Colonic mucosa (tissue), 4 donors: ENCODE results near the gene KCNN1. TPM values are rescaled to one million over a fixed set of nuclear protein-coding genes. Genes with fewer than 3 reads are reported as not detected.

Experiments used
- DNase-seq: peaks from one replicate; pipeline ENCODE4 v3.0.0-alpha.2; 2020
- H3K27ac ChIP-seq: fragments of 200-600 bp; one replicate; pipeline ENCODE4 v1.8.0; 2021
- H3K27me3 ChIP-seq: fragments of 200-600 bp; one replicate; pipeline ENCODE4 v1.8.0; 2021
- H3K36me3 ChIP-seq: fragments of 200-600 bp; one replicate; pipeline ENCODE4 v1.8.0; 2021
- H3K4me1 ChIP-seq: fragments of 200-600 bp; one replicate; pipeline ENCODE4 v1.8.0; 2021; ENCODE audit warnings: mild to moderate bottlenecking
- H3K4me3 ChIP-seq: fragments of 200-600 bp; one replicate; pipeline ENCODE4 v1.8.0; 2021
- H3K9ac ChIP-seq, 2 donors: one replicate each; pipeline ENCODE4 v1.7.0; 2013; ENCODE audit warnings: control low read depth in 2 of 2, low read depth in 2 of 2, low read length in 2 of 2
- H3K9me3 ChIP-seq: fragments of 200-600 bp; one replicate; pipeline ENCODE4 v1.8.0; 2021
- CTCF ChIP-seq: fragments of 200-600 bp; IDR thresholded peaks from one replicate; pipeline ENCODE4 v1.8.0; 2022; ENCODE audit warnings: antibody characterized with exemption, mild to moderate bottlenecking
- intact Hi-C: fragments of 100-400 bp; cut with DNase I; formaldehyde crosslinking; loops from one replicate; pipeline ENCODE4 v1.14.1; 2022
- total RNA-seq, 2 donors: library from RNA; stranded (reverse); fragmentation: NEBNext Ultra II Directional in 1 of 2; extraction: Animal tissue kit (Norgen Biotek cat#: 25700) in 1 of 2; gene quantifications; one replicate each; pipeline ENCODE4 v1.2.1, GENCODE V29; 2021
- donor health status: healthy.
- donor health status: DM: no; HTN: no; CAD: no.
- donor health status: DM: no; HTN: no; CAD: no.

KCNN1 gene
- total RNA-seq, 2 donors from 2014 or later, result not detected

GRCh38 chr19:17949956-17950309, 17.0 kb upstream of the KCNN1 start:
- no peak for TF ChIP-seq CTCF
- intact Hi-C loops, result no loop called here
- Histone ChIP-seq H3K27ac (no peak overlapping the region), H3K9ac (no peak overlapping the region), H3K27me3 (peaks cover 60% of the 10 kb centered on the region), H3K4me3 (no peak overlapping the region), H3K9me3 (no peaks in the 10 kb centered on the region), H3K4me1 (peaks cover 5% of the 10 kb centered on the region), H3K36me3 (no peaks in the 10 kb centered on the region)
- no peak for DNase-seq

- DNase-seq, result no peak
- intact Hi-C loops, result no loop called here
- peaks cover 5% of the 10 kb centered on the region for H3K4me1 ChIP-seq
- H3K4me3 ChIP-seq, result no peak overlapping the region
- H3K27ac ChIP-seq, result no peak overlapping the region
- no peak for TF ChIP-seq CTCF
- no peaks in the 10 kb centered on the region for H3K36me3 ChIP-seq
- H3K9me3 ChIP-seq, result no peaks in the 10 kb centered on the region
- H3K9ac ChIP-seq, result peak overlapping the region in 1 of 2 donors; percentile 12
- H3K27me3 ChIP-seq, result peaks cover 61% of the 10 kb centered on the region
Observed at GRCh38 chr19:17950310-17951156, 16.4 kb upstream of the KCNN1 start.

GRCh38 chr19:17951157-17951989, 15.5 kb upstream of the KCNN1 start:
- Histone ChIP-seq H3K4me1 (peaks cover 5% of the 10 kb centered on the region), H3K27ac (no peak overlapping the region), H3K4me3 (no peak overlapping the region), H3K27me3 (peaks cover 64% of the 10 kb centered on the region), H3K36me3 (no peaks in the 10 kb centered on the region), H3K9me3 (no peaks in the 10 kb centered on the region), H3K9ac (peak overlapping the region in 1 of 2 donors; percentile 12)
- intact Hi-C loops, result no loop called here
- no peak for TF ChIP-seq CTCF
- no peak for DNase-seq

GRCh38 chr19:17951990-17952976, 14.6 kb upstream of the KCNN1 start:
- no peak for TF ChIP-seq CTCF
- Histone ChIP-seq H3K9ac (no peak overlapping the region), H3K36me3 (no peaks in the 10 kb centered on the region), H3K4me1 (peaks cover 5% of the 10 kb centered on the region), H3K4me3 (no peak overlapping the region), H3K27me3 (peaks cover 64% of the 10 kb centered on the region), H3K27ac (no peak overlapping the region), H3K9me3 (no peaks in the 10 kb centered on the region)
- no peak for DNase-seq
- intact Hi-C loops, result no loop called here

GRCh38 chr19:17953316-17953801, 13.5 kb upstream of the KCNN1 start:
- no peak overlapping the region for H3K27ac ChIP-seq
- intact Hi-C loops, result no loop called here
- H3K4me1 ChIP-seq, result peaks cover 5% of the 10 kb centered on the region
- H3K9me3 ChIP-seq, result no peaks in the 10 kb centered on the region
- peaks cover 64% of the 10 kb centered on the region for H3K27me3 ChIP-seq
- H3K9ac ChIP-seq, result no peak overlapping the region
- no peak for DNase-seq
- no peak overlapping the region for H3K4me3 ChIP-seq
- no peaks in the 10 kb centered on the region for H3K36me3 ChIP-seq
- no peak for TF ChIP-seq CTCF
